Measurements from ENCODE around the gene NLGN1. TPM values are rescaled to one million over a fixed set of nuclear protein-coding genes. Genes with fewer than 3 reads are reported as not detected.

Gene NLGN1
- total RNA-seq, 1 donor from 2014 or later: 34.8 TPM

DNA sequence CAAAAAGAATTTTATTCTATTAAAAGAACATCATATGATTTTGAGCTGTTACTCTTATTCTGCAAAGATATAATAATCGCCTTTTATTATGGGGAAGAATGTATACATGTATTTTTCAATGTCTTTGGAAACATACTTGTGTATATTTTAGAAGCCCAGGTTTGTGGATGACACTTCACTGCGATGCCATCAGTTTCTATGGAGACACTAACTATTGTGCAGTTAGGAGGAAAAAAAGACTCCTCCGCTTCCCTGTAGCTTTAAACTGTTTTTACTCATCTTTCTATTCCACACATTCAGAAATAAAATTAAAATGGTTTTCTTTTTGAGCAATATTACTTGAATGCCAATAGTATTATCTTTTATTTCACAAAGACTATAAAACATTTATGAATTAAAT, 305.0 kb downstream of the NLGN1 start:
- peaks cover 10% of the 10 kb centered on the region for H3K9me3 Mint-ChIP-seq
- Histone ChIP-seq H3K9me3 (ENCODE audit: low read depth) (no peaks in the 10 kb centered on the region), H3K27ac (no peak overlapping the region), H3K79me2 (ENCODE audit: low read depth) (no peaks in the 10 kb centered on the region), H2AFZ (replicated peaks) (no peak overlapping the region), H3K36me3 (no peaks in the 10 kb centered on the region), H3K4me3 (no peak overlapping the region), H3K9ac (no peak overlapping the region), H3K4me2 (no peak overlapping the region), H3K27me3 (no peaks in the 10 kb centered on the region), H3K4me1 (peaks cover 33% of the 10 kb centered on the region), H4K20me1 (ENCODE audit: low read depth) (no peaks in the 10 kb centered on the region), H3F3A (ENCODE audit: low read depth) (no peaks in the 10 kb centered on the region)
- H3K27ac Mint-ChIP-seq: no peak overlapping the region
- no peak overlapping the region for H3K4me3 Mint-ChIP-seq
- H3K27me3 Mint-ChIP-seq (ENCODE audit: insufficient read depth, low read depth): no peaks in the 10 kb centered on the region
- no peak for DNase-seq (ENCODE audit: low spot score)
- H3K4me1 Mint-ChIP-seq: peaks cover 22% of the 10 kb centered on the region
- TF ChIP-seq EZH2phosphoT487 (IDR thresholded peaks at IDR 0.05) (no peak), EZH2 (IDR thresholded peaks at IDR 0.05) (no peak)
- TF ChIP-seq, protein P1, sequence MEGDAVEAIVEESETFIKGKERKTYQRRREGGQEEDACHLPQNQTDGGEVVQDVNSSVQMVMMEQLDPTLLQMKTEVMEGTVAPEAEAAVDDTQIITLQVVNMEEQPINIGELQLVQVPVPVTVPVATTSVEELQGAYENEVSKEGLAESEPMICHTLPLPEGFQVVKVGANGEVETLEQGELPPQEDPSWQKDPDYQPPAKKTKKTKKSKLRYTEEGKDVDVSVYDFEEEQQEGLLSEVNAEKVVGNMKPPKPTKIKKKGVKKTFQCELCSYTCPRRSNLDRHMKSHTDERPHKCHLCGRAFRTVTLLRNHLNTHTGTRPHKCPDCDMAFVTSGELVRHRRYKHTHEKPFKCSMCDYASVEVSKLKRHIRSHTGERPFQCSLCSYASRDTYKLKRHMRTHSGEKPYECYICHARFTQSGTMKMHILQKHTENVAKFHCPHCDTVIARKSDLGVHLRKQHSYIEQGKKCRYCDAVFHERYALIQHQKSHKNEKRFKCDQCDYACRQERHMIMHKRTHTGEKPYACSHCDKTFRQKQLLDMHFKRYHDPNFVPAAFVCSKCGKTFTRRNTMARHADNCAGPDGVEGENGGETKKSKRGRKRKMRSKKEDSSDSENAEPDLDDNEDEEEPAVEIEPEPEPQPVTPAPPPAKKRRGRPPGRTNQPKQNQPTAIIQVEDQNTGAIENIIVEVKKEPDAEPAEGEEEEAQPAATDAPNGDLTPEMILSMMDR (IDR thresholded peaks at IDR 0.05): no peak
- peaks cover 3% of the 10 kb centered on the region for H3K36me3 Mint-ChIP-seq

GRCh38 chr3:173703771-173704170, 306.2 kb downstream of the NLGN1 start:
- H3K36me3 Mint-ChIP-seq: peaks cover 3% of the 10 kb centered on the region
- peak; percentile 26 for DNase-seq (ENCODE audit: low spot score)
- no peaks in the 10 kb centered on the region for H3K27me3 Mint-ChIP-seq (ENCODE audit: insufficient read depth, low read depth)
- Histone ChIP-seq H2AFZ (replicated peaks) (no peak overlapping the region), H3K4me1 (peaks cover 33% of the 10 kb centered on the region), H3K4me2 (peak overlapping the region; percentile 21), H3K36me3 (no peaks in the 10 kb centered on the region), H3K27me3 (no peaks in the 10 kb centered on the region), H3K4me3 (peak overlapping the region; percentile 1), H3F3A (ENCODE audit: low read depth) (no peaks in the 10 kb centered on the region), H3K79me2 (ENCODE audit: low read depth) (no peaks in the 10 kb centered on the region), H3K27ac (peak overlapping the region; percentile 21), H3K9ac (no peak overlapping the region), H4K20me1 (ENCODE audit: low read depth) (no peaks in the 10 kb centered on the region), H3K9me3 (ENCODE audit: low read depth) (no peaks in the 10 kb centered on the region)
- H3K4me1 Mint-ChIP-seq: peaks cover 25% of the 10 kb centered on the region
- no peak overlapping the region for H3K4me3 Mint-ChIP-seq
- peaks cover 10% of the 10 kb centered on the region for H3K9me3 Mint-ChIP-seq
- TF ChIP-seq EZH2phosphoT487 (IDR thresholded peaks at IDR 0.05) (no peak), EZH2 (IDR thresholded peaks at IDR 0.05) (no peak)
- TF ChIP-seq, protein P1 (IDR thresholded peaks at IDR 0.05): no peak
- no peak overlapping the region for H3K27ac Mint-ChIP-seq

- H3K4me1 Mint-ChIP-seq: peaks cover 17% of the 10 kb centered on the region
- Histone ChIP-seq H3K27me3 (no peaks in the 10 kb centered on the region), H3K4me3 (no peak overlapping the region), H3K4me1 (peaks cover 21% of the 10 kb centered on the region), H4K20me1 (ENCODE audit: low read depth) (no peaks in the 10 kb centered on the region), H2AFZ (replicated peaks) (no peak overlapping the region), H3K27ac (no peak overlapping the region), H3F3A (ENCODE audit: low read depth) (no peaks in the 10 kb centered on the region), H3K79me2 (ENCODE audit: low read depth) (no peaks in the 10 kb centered on the region), H3K9ac (no peak overlapping the region), H3K36me3 (no peaks in the 10 kb centered on the region), H3K9me3 (ENCODE audit: low read depth) (no peaks in the 10 kb centered on the region), H3K4me2 (no peak overlapping the region)
- H3K27me3 Mint-ChIP-seq (ENCODE audit: insufficient read depth, low read depth): no peaks in the 10 kb centered on the region
- no peak overlapping the region for H3K27ac Mint-ChIP-seq
- no peak for DNase-seq (ENCODE audit: low spot score)
- TF ChIP-seq EZH2phosphoT487 (IDR thresholded peaks at IDR 0.05) (no peak), EZH2 (IDR thresholded peaks at IDR 0.05) (no peak)
- TF ChIP-seq, protein P1 (IDR thresholded peaks at IDR 0.05): no peak
- H3K4me3 Mint-ChIP-seq: no peak overlapping the region
- H3K36me3 Mint-ChIP-seq: no peaks in the 10 kb centered on the region
- peaks cover 1% of the 10 kb centered on the region for H3K9me3 Mint-ChIP-seq
These were observed 309.1 kb downstream of the NLGN1 start for GRCh38 chr3:173706630-173707029.
